Osteocyte (in vitro differentiated cells): ENCODE data around the gene NKAIN2. TPM values are rescaled to one million over a fixed set of nuclear protein-coding genes. Genes with fewer than 3 reads are reported as not detected.

ENCODE experiments used
- DNase-seq: peaks from one replicate; pipeline ENCODE4 v3.0.0; 2021; ENCODE audit warnings: mixed read lengths; ENCODE audit not compliant: unreplicated experiment; ENCODE audit errors: extremely low spot score
- H3K27ac Mint-ChIP-seq: one replicate; pipeline ENCODE4 v1.8.0; 2021; ENCODE audit warnings: mild to moderate bottlenecking, mixed read lengths; ENCODE audit not compliant: unreplicated experiment
- H3K27me3 Mint-ChIP-seq: one replicate; pipeline ENCODE4 v1.8.0; 2021; ENCODE audit warnings: mixed read lengths; ENCODE audit not compliant: unreplicated experiment
- H3K36me3 Mint-ChIP-seq: one replicate; pipeline ENCODE4 v1.8.0; 2021; ENCODE audit warnings: mixed read lengths; ENCODE audit not compliant: unreplicated experiment
- H3K4me1 Mint-ChIP-seq: one replicate; pipeline ENCODE4 v1.8.0; 2021; ENCODE audit warnings: mixed read lengths; ENCODE audit not compliant: unreplicated experiment
- H3K4me3 Mint-ChIP-seq: one replicate; pipeline ENCODE4 v1.8.0; 2021; ENCODE audit warnings: mild to moderate bottlenecking, moderate library complexity, mixed read lengths; ENCODE audit not compliant: unreplicated experiment
- H3K9me3 Mint-ChIP-seq: one replicate; pipeline ENCODE4 v1.8.0; 2021; ENCODE audit warnings: mixed read lengths; ENCODE audit not compliant: unreplicated experiment
- CTCF ChIP-seq: fragments of 200-600 bp; sonication (generic); IDR thresholded peaks from 2 replicates; pipeline ENCODE4 v1.5.0; 2021; ENCODE audit warnings: antibody characterized with exemption, mild to moderate bottlenecking, moderate library complexity
- total RNA-seq: library from RNA; stranded (reverse); gene quantifications from 2 replicates; pipeline ENCODE4 v1.2.1, GENCODE V29; 2021

The NKAIN2 gene
- total RNA-seq, 1 donor from 2014 or later, result 17.8 TPM

- H3K9me3 Mint-ChIP-seq, result peaks cover 17% of the 10 kb centered on the region
These were observed 763.7 kb downstream of the NKAIN2 start for GRCh38 chr6:124567401-124567800.

GRCh38 chr6:124573953-124574352 is 770.3 kb downstream of the NKAIN2 start:
- no peak overlapping the region for H3K4me3 Mint-ChIP-seq
- H3K36me3 Mint-ChIP-seq, result peaks cover 6% of the 10 kb centered on the region
- H3K9me3 Mint-ChIP-seq, result peaks cover 17% of the 10 kb centered on the region
- no peak for TF ChIP-seq CTCF
- no peak for DNase-seq
- H3K27me3 Mint-ChIP-seq, result no peaks in the 10 kb centered on the region
- H3K27ac Mint-ChIP-seq, result no peak overlapping the region
- peaks cover 12% of the 10 kb centered on the region for H3K4me1 Mint-ChIP-seq

More at GRCh38 chr6:124567401-124567800, 763.7 kb downstream of the NKAIN2 start:
- no peak overlapping the region for H3K4me3 Mint-ChIP-seq
- no peak overlapping the region for H3K27ac Mint-ChIP-seq
- no peaks in the 10 kb centered on the region for H3K27me3 Mint-ChIP-seq
- TF ChIP-seq CTCF, result no peak
- no peaks in the 10 kb centered on the region for H3K4me1 Mint-ChIP-seq
- no peak for DNase-seq
- peaks cover 6% of the 10 kb centered on the region for H3K36me3 Mint-ChIP-seq

GRCh38 chr6:124577734-124578281 is 774.1 kb downstream of the NKAIN2 start:
- H3K36me3 Mint-ChIP-seq, result no peaks in the 10 kb centered on the region
- H3K9me3 Mint-ChIP-seq, result peaks cover 2% of the 10 kb centered on the region
- H3K27ac Mint-ChIP-seq, result no peak overlapping the region
- H3K4me1 Mint-ChIP-seq, result peaks cover 12% of the 10 kb centered on the region
- H3K4me3 Mint-ChIP-seq, result no peak overlapping the region
- no peak for TF ChIP-seq CTCF
- no peaks in the 10 kb centered on the region for H3K27me3 Mint-ChIP-seq
- DNase-seq, result no peak

- no peak for TF ChIP-seq CTCF
- Mint-ChIP-seq H3K27me3 (no peaks in the 10 kb centered on the region), H3K4me1 (no peaks in the 10 kb centered on the region), H3K4me3 (no peak overlapping the region), H3K9me3 (peaks cover 3% of the 10 kb centered on the region), H3K27ac (no peak overlapping the region), H3K36me3 (no peaks in the 10 kb centered on the region)
- no peak for DNase-seq
These were observed 786.3 kb downstream of the NKAIN2 start for GRCh38 chr6:124590001-124590400.

GRCh38 chr6:124599656-124600055 is 796.0 kb downstream of the NKAIN2 start:
- Mint-ChIP-seq H3K36me3 (no peaks in the 10 kb centered on the region), H3K4me3 (no peak overlapping the region), H3K27me3 (no peaks in the 10 kb centered on the region), H3K27ac (no peak overlapping the region), H3K9me3 (no peaks in the 10 kb centered on the region), H3K4me1 (no peaks in the 10 kb centered on the region)
- DNase-seq, result no peak
- no peak for TF ChIP-seq CTCF
